Mesenchymal stem cell (in vitro differentiated cells and primary cell): ENCODE data around the gene ZNF750.

Source experiments
- DNase-seq: peaks from one replicate; pipeline ENCODE4 v3.0.0-alpha.2; 2013
- H2AFZ ChIP-seq: one replicate; pipeline ENCODE4 v1.6.1; 2013; ENCODE audit warnings: low read depth, mild to moderate bottlenecking, control low read depth, inconsistent platforms, low read length, moderate library complexity
- H2AK5ac ChIP-seq: 2 replicates; pipeline ENCODE4 v1.6.1; 2013; ENCODE audit warnings: low read length, moderate library complexity, mild to moderate bottlenecking, inconsistent platforms; ENCODE audit not compliant: severe bottlenecking
- H2BK120ac ChIP-seq: one replicate; pipeline ENCODE4 v1.6.1; 2013; ENCODE audit warnings: low read depth, mild to moderate bottlenecking, inconsistent platforms, low read length, moderate library complexity
- H2BK12ac ChIP-seq, 2 experiments: one replicate each; pipeline ENCODE4 v1.6.1; 2013; ENCODE audit warnings: inconsistent platforms in 2 of 2, low read length in 2 of 2, mild to moderate bottlenecking in 2 of 2, moderate library complexity in 2 of 2, control low read depth in 1 of 2
- H2BK15ac ChIP-seq: one replicate; pipeline ENCODE4 v1.6.1; 2013; ENCODE audit warnings: mild to moderate bottlenecking, low read depth, inconsistent platforms; ENCODE audit not compliant: poor library complexity, severe bottlenecking
- H2BK5ac ChIP-seq: 2 replicates; pipeline ENCODE4 v1.6.1; 2013; ENCODE audit warnings: low read depth, mild to moderate bottlenecking, low read length, control low read depth, inconsistent platforms; ENCODE audit not compliant: poor library complexity, severe bottlenecking
- H3K14ac ChIP-seq, 2 experiments: one replicate each; pipeline ENCODE4 v1.6.1; 2013; ENCODE audit warnings: inconsistent platforms in 2 of 2, low read length in 2 of 2, control low read depth in 1 of 2, mild to moderate bottlenecking in 1 of 2, moderate library complexity in 1 of 2
- H3K18ac ChIP-seq, 2 experiments: one replicate each; pipeline ENCODE4 v1.6.1; 2013; ENCODE audit warnings: inconsistent platforms in 2 of 2, low read length in 2 of 2, control low read depth in 1 of 2, low read depth in 1 of 2, mild to moderate bottlenecking in 1 of 2
- H3K23ac ChIP-seq, 2 experiments: one replicate each; pipeline ENCODE4 v1.6.1; 2013; ENCODE audit warnings: inconsistent platforms in 2 of 2, low read length in 2 of 2, mild to moderate bottlenecking in 2 of 2, moderate library complexity in 2 of 2, control low read depth in 1 of 2
- H3K27ac ChIP-seq: 2 replicates; pipeline ENCODE4 v1.5.1; 2013; ENCODE audit warnings: mild to moderate bottlenecking, moderate library complexity, low read length, control low read depth, inconsistent platforms; ENCODE audit not compliant: poor library complexity, severe bottlenecking
- H3K27me3 ChIP-seq, 2 experiments: 2 replicates each; pipeline versions ENCODE4 v1.6.1 to v1.7.0; 2013; ENCODE audit warnings: low read length in 2 of 2, mild to moderate bottlenecking in 2 of 2, moderate library complexity in 2 of 2, control low read depth in 1 of 2, inconsistent platforms in 1 of 2; ENCODE audit not compliant: control insufficient read depth in 1 of 2, insufficient read depth in 1 of 2
- H3K36me3 ChIP-seq, 2 experiments: 2 replicates each; pipeline versions ENCODE4 v1.6.1 to v1.7.0; 2013; ENCODE audit warnings: low read length in 2 of 2, control low read depth in 1 of 2, inconsistent platforms in 1 of 2, low read depth in 1 of 2, mild to moderate bottlenecking in 1 of 2; ENCODE audit not compliant: insufficient read depth in 2 of 2, control insufficient read depth in 1 of 2
- H3K4ac ChIP-seq, 2 experiments: one replicate each; pipeline ENCODE4 v1.6.1; 2013; ENCODE audit warnings: inconsistent platforms in 2 of 2, low read length in 2 of 2, mild to moderate bottlenecking in 2 of 2, moderate library complexity in 2 of 2, control low read depth in 1 of 2, low read depth in 1 of 2
- H3K4me1 ChIP-seq: 2 replicates; pipeline ENCODE4 v1.6.1; 2013; ENCODE audit warnings: low read depth, low read length, control low read depth; ENCODE audit not compliant: control insufficient read depth, insufficient read depth
- H3K4me2 ChIP-seq: 2 replicates; pipeline ENCODE4 v1.6.1; 2013; ENCODE audit warnings: low read length, mild to moderate bottlenecking, inconsistent platforms; ENCODE audit not compliant: poor library complexity, severe bottlenecking
- H3K4me3 ChIP-seq, 2 experiments: 2 replicates each; pipeline versions ENCODE4 v1.5.1 to v1.7.0; 2013; ENCODE audit warnings: low read length in 2 of 2, mild to moderate bottlenecking in 2 of 2, control low read depth in 1 of 2, low read depth in 1 of 2; ENCODE audit not compliant: insufficient read depth in 1 of 2
- H3K79me1 ChIP-seq: replicated peaks from 2 replicates; pipeline ENCODE4 v1.6.1; 2013; ENCODE audit warnings: mild to moderate bottlenecking, control low read depth, low read length, inconsistent platforms; ENCODE audit not compliant: poor library complexity, severe bottlenecking
- H3K9ac ChIP-seq: 2 replicates; pipeline ENCODE4 v1.7.0; 2013; ENCODE audit warnings: mild to moderate bottlenecking, low read length, moderate library complexity
- H3K9me3 ChIP-seq: 2 replicates; pipeline ENCODE4 v1.7.0; 2013; ENCODE audit warnings: mild to moderate bottlenecking, low read length; ENCODE audit not compliant: control insufficient read depth
- H4K8ac ChIP-seq: one replicate; pipeline ENCODE4 v1.6.1; 2013; ENCODE audit warnings: inconsistent platforms, mild to moderate bottlenecking, low read length, moderate library complexity
- H4K91ac ChIP-seq: one replicate; pipeline ENCODE4 v1.6.1; 2013; ENCODE audit warnings: mild to moderate bottlenecking, low read length, inconsistent platforms
- WGBS: methylation state at CpG from one replicate; pipeline ENCODE4 v1.1.7; 2013; ENCODE audit warnings: mixed read lengths; 5-methylcytosine and 5-hydroxymethylcytosine counted together

ZNF750 gene

DNA sequence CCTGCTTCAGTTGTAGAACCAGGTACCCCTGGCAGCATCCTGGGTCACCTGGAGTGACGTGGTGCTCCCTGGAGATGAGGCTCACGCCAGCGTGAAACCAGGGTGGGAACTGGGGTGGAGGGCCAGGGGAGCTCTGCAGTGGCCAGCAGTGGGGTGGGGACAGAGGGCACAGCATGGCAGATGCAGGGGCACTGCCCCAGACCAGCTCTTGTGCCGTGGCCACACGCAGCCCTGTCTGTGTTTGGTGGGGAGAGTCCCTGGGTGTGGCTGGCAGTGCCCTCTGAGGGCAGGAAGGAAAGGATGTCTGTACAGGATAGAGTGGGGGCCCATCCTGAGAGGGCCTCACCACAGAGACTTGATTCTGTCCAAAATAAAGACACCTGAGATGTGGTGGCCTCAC is 24.5 kb downstream of the ZNF750 start:
- Histone ChIP-seq H3K36me3 (peaks cover 55 to 80% of the 10 kb centered on the region in 2 experiments), H3K18ac (no peak overlapping the region), H3K4me3 (no peak overlapping the region), H2BK12ac (no peak overlapping the region), H3K4ac (no peak overlapping the region), H3K23ac (no peak overlapping the region), H3K27me3 (no peaks in the 10 kb centered on the region), H3K4me2 (no peak overlapping the region), H3K4me1 (no peaks in the 10 kb centered on the region), H2AK5ac (no peak overlapping the region), H2BK15ac (no peak overlapping the region), H4K91ac (no peak overlapping the region), H2BK5ac (no peak overlapping the region), H4K8ac (no peak overlapping the region), H3K27ac (no peak overlapping the region), H3K14ac (no peak overlapping the region), H3K9ac (no peak overlapping the region), H2BK120ac (no peak overlapping the region), H3K79me1 (peaks cover 3% of the 10 kb centered on the region), H2AFZ (no peak overlapping the region), H3K9me3 (peaks cover 14% of the 10 kb centered on the region)
- WGBS, result 81% methylated on average over 5 of the region's 5 CpGs
- DNase-seq, result no peak

DNA sequence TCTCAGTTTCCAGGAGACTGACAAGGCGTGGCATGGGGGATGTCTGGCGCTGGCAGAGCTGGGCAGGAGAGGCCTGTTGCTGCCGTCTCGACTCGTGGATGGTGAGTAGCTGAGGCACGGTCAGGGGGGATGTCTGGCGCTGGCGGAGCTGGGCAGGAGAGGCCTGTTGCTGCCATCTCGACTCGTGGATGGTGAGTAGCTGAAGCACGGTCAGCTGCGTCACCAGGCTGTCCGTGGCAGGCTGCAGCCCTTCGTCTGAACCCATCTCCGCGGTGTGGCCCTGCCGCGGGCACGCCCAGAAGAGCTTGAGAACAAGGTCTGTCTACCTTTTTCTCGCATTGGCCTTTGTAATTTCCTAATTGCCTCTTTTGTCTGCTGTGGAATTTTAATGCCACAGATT is 25.0 kb downstream of the ZNF750 start:
- Histone ChIP-seq H3K9ac (no peak overlapping the region), H3K18ac (no peak overlapping the region), H3K4me2 (no peak overlapping the region), H4K91ac (no peak overlapping the region), H3K79me1 (peaks cover 3% of the 10 kb centered on the region), H2BK15ac (no peak overlapping the region), H2BK12ac (no peak overlapping the region), H3K27me3 (no peaks in the 10 kb centered on the region), H2BK120ac (no peak overlapping the region), H2AFZ (no peak overlapping the region), H3K36me3 (peaks cover 58 to 77% of the 10 kb centered on the region in 2 experiments), H3K23ac (no peak overlapping the region), H2AK5ac (no peak overlapping the region), H3K9me3 (peaks cover 9% of the 10 kb centered on the region), H4K8ac (no peak overlapping the region), H2BK5ac (no peak overlapping the region), H3K4ac (no peak overlapping the region), H3K4me1 (no peaks in the 10 kb centered on the region), H3K14ac (no peak overlapping the region), H3K27ac (no peak overlapping the region), H3K4me3 (no peak overlapping the region)
- DNase-seq, result no peak
- WGBS, result 98% methylated on average over 20 of the region's 20 CpGs

DNA sequence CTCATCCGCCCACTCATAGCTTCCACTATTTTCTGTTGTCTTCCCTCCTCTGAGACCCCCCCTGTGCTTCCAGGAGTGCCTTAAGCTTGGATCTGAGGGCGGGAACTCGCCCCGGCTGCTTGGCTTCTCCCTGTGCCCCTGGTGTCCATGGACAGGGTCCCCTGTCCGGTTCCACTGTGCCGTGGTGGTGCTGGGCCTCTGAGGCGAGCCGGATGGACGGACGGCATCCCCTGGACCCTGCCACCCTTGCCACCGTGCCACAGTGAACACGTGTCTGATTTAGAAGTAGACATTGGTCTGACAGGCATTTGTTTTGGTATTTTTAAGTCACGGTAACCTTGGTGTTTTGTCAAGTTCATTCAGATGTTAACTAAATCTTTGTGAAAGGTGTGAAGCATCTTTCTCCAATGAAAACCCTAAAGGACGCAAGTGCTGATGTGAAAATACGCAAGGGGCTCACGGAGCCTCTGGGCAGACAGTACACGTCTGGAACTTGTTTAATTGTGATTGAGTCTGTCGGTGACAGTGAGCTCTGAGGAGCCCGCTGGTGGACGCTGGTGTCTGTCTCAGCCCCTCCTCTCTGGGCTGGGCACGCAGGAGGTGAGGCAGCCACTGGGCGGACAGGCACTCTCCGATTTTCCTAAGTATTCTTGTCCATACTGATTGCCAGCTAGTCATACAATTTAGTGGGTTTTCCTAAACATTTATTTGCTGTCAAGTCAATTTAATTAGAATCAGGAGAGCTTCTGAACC is 26.3 kb downstream of the ZNF750 start:
- Histone ChIP-seq H3K4me3 (no peak overlapping the region), H3K27me3 (no peaks in the 10 kb centered on the region), H2AK5ac (no peak overlapping the region), H3K4me2 (no peak overlapping the region), H3K79me1 (peaks cover 2% of the 10 kb centered on the region), H3K14ac (no peak overlapping the region), H4K8ac (no peak overlapping the region), H2BK12ac (no peak overlapping the region), H2BK120ac (no peak overlapping the region), H3K4ac (no peak overlapping the region), H3K36me3 (peaks cover 64 to 69% of the 10 kb centered on the region in 2 experiments), H3K4me1 (peaks cover 3% of the 10 kb centered on the region), H2BK15ac (no peak overlapping the region), H3K9ac (no peak overlapping the region), H4K91ac (no peak overlapping the region), H2BK5ac (no peak overlapping the region), H3K23ac (no peak overlapping the region), H3K9me3 (no peaks in the 10 kb centered on the region), H3K27ac (no peak overlapping the region), H3K18ac (no peak overlapping the region), H2AFZ (no peak overlapping the region)
- no peak for DNase-seq
- WGBS, result 93% methylated on average over 21 of the region's 23 CpGs

DNA sequence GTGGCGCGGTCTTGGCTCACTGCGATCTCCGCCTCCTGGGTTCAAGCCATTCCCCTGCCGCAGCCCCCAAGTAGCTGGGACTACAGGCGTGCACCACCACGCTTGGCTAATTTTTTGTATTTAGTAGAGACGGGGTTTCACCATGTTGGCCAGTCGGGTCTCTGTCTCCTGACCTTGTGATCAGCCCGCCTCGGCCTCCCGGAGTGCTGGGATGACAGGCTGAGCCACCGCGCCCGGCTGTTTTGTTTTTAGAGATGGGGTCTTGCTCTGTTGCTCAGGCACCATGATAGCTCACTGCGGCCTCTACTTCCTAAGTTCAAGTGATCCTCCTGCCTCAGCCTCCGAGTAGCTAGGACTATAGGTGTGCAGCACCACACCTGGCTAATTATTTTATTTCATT is 27.2 kb downstream of the ZNF750 start:
- Histone ChIP-seq H3K4me1 (peaks cover 3% of the 10 kb centered on the region), H3K9ac (no peak overlapping the region), H2BK15ac (no peak overlapping the region), H4K91ac (no peak overlapping the region), H3K9me3 (no peaks in the 10 kb centered on the region), H3K4me2 (no peak overlapping the region), H2BK12ac (no peak overlapping the region), H4K8ac (no peak overlapping the region), H3K4ac (no peak overlapping the region), H3K36me3 (peaks cover 66% of the 10 kb centered on the region in 2 experiments), H3K79me1 (peaks cover 2% of the 10 kb centered on the region), H3K4me3 (no peak overlapping the region), H3K27me3 (no peaks in the 10 kb centered on the region), H3K14ac (no peak overlapping the region), H2AK5ac (no peak overlapping the region), H3K27ac (no peak overlapping the region), H3K23ac (no peak overlapping the region), H2BK5ac (no peak overlapping the region), H3K18ac (no peak overlapping the region), H2AFZ (no peak overlapping the region), H2BK120ac (no peak overlapping the region)
- DNase-seq, result no peak
- over 99% methylated on average over 17 of the region's 17 CpGs for WGBS
